Activated CD4-positive, alpha-beta T cell treated with anti-CD3 and anti-CD28 coated beads, Interleukin-2, amount 50 U/mL, for 1 hour (primary cell): ENCODE measurements around the gene DNAJA4.

Experiments
- DNase-seq: peaks from one replicate; pipeline ENCODE4 v3.0.0-alpha.2; 2020

DNAJA4 gene

DNA sequence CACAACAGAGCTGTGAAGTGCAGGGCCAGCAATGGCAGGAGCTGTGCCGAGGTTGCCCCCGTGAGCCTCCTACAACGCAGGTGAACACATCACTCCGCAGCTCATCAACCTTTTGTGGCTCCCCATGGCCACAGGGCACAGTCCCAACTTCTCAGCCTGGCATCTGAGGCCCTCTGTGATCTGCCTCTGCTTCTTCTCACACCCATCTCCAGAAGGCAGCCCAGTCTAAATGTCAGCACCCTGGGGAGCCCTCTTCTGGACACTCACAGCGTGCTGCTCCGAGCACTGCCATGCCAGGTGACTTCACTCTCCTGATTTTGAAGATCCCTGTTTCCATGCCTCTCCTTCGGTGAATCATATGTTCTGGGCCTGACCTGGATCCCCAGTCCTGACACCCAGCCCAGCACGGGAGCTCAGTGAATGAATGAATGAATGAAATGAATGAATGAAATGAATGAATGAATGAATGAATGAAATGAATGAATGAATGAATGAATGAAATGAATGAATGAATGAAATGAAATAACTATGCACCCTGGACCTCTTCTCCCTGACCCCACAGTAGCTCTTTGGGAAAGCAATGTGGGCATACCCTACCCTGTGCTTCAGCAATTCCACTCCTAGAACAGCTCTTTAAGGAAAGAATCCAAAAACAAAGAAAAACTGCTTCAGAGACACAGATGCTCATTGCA, 52.9 kb downstream of the DNAJA4 start:
- no peak for DNase-seq

DNA sequence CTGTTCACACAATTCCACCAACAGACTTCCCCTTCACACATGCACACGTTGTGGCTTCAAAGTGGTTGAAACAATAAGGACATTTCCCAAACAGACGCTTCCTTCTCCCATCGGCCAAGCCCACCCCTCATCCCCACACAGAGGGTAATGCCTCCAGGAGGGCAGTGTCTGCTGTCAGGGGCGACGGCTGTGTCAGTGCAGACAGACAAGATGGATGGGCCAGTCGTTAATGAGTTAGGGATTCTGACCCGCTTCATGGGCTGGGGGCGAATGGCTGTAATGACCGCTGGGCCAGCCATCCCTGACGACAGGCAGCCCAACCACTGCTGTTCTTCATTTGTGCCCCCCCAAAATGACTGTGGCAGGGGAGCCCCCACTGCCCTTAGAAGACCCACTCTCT, 55.2 kb downstream of the DNAJA4 start:
- no peak for DNase-seq

DNA sequence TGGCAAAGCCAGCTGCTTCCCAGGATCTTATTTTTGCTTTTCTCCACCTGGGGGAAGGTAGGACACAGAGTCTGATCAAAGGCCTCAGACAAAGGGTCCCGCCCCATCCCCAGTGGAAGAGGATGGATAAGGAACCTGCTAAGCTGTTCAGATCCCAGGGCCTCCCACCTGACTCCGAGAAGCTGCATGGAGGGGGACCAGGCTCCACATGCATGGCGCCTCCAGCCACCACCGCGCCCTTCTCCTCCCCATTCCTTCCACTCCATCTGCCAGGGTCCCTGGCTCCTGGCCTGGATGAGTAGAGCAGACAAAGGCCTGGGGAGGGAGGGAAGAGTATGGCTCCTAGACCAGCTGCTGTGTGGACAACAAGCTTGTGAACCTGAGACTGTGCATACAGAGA, 55.8 kb downstream of the DNAJA4 start:
- no peak for DNase-seq

DNA sequence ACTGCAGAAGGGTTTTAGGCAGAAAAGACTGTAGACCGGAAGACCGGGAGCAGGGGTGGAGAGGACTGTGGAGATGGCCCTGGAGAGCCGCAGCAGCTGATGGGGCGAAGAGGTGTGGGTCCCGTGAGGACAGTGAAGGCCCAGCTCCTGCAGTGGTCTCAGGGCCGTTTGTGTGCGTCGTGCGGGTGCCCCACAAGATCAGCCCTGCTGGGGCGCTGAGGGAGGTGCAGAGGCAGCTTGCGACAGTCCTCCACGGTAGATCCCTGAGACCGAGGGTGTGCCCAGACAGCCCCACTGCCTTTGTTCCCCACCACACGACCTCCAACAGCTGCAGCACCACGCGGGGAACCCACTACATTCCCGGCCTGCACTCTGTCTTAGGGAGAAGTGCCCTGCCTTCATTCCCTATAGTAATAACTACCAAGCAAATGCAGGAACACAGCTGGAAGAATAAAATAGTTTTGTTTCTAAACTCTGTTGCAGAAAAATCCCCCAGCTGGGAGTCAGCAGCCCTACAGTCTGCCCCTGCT, 56.7 kb downstream of the DNAJA4 start:
- DNase-seq, result no peak

DNA sequence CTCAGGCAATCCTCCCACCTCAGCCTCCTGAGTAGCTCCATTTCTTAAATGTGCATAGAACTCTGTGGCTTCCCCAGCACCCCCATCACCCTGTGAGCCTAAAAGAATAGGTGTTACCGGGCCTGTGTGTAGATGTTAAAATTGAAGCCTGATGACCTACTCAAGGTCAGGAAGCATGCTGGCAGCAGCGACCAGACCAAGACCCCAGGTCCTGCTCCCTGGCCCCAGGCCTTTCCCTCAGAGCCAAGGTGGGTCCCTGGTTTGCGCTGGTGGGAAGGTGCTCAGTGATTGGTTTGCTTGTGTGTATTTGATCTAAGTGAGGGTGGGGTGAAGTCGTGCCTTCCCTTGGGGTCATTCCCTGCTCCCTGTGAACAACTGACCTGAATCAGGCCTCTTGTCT, 57.4 kb downstream of the DNAJA4 start:
- DNase-seq, result no peak

DNA sequence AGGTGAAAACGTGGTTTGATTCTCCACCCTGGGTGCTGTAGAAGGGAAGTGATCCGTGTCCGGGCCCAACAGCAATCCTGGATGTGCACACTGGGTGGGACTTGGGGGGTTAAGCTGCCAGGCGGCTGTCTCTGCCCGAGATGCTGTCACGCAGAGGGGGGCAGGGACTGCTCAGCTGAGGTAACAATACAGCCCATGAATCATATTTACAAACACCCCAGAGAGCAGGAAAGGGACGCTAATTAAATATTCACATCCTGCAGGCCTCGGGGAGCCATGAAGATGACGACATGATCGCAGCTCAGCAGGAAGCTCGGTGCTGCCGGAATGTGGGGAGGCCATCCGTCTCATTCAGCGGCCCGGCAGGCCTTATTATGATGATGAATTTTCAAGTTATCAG, 57.9 kb downstream of the DNAJA4 start:
- DNase-seq, result no peak

DNA sequence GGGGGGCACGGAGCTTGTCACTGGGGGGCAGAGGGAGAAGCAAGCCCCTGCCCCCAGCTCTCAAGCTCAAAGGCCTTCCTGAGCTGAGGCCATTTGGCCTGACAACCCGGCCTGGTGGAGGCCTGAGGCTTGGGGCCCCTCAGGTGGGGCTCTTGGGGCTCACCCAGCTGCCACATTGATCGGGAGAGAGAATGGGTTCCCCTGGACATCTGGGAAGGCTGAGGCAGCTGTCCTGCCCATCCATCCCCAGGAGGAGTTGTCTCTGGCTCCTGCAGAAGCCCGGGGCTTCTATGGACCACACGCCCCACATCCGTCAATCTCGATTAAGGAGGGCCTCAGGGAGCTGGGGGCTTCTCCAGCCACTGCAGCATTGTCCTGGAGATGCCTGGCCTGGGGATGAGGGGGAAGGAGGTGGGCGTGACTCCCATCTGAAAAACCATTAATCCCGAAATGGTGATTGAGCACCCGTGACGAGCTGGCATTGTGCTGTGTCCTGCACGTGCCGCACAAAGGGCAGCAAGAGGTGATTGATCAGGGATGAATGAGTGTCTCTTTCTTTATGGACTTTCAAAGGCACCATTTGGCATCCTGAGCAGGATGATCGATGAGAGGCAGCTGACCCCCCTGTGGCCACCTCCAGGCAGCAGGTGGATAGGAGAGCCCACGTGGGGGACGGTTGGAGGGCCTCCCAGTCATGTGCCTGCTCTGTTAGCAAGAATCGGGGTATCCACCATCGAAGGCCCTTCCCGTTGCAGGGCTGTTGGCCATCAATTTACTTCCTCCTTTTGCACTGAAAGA, 58.6 kb downstream of the DNAJA4 start:
- DNase-seq, result no peak

DNA sequence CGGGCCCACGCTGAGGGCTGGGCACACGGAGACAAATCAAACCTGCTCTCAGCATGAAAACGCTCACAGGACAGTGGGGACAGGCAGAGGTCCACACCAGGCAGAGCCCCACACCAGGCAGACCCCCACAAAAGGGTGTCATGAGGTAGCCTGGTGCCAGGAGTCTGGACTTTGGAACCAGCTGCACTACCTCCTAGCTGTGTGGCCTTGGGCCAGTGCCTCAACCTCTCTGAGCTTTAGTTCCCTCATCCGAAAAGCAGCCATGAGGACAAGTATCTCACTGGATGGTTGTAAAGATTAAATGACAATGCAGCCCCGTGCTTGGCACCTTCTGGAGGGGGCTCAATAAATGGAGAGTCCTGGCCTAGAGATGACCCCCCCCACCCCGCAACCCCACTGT, 59.3 kb downstream of the DNAJA4 start:
- DNase-seq, result no peak

DNA sequence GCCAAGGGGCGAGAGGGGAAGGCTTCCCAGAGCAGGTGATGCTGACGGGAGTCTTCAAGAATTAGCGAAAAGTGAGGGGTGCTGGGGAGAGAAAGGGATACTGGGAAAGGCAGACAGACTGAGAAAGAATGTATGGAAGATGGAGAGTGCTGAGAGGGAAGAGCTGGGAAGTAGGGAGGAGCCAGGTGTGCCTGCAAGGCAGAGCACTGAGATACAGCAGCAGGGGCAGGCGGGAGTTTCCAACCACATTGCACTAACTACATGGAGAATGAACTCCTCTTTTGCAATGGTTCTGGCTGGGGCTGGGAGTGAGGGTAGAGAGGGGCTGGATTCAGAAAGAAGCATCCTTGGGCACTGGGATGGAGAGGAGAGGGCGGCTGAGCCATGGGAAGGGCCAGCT, 59.8 kb downstream of the DNAJA4 start:
- DNase-seq, result no peak

DNA sequence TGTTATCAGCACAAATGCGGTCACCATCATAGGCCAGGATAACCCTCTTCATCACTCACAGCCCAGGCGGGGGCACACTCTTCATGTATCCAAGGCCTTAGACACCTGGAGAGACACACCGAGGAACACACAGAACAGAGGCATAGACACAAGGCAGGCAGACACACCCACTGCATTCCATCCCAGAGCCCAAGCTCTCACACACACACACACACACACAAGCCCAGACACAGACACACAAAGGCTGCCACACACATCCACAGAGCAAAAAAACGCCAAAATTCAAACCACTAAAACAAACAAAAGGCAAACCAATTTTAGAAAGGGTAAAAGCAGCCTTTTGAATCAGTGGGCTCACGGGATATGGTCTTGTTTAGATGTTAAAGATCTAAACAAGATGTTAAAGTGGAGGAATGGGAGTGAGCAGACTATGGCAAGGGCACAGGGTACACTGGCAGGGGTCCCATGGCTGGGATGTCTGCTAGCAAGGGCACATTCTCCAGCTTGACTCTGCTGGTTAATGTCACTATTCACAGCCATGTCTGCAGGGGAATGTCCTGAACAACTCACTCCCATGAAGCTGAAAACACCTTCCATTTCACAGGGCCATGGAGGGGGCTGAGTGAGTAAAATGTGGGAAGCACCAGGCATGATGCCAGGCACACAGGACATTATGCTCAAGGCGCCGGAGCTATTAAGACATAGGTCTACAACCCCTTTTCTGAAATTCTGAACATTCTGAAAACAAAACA, 60.9 kb downstream of the DNAJA4 start:
- DNase-seq, result no peak

DNA sequence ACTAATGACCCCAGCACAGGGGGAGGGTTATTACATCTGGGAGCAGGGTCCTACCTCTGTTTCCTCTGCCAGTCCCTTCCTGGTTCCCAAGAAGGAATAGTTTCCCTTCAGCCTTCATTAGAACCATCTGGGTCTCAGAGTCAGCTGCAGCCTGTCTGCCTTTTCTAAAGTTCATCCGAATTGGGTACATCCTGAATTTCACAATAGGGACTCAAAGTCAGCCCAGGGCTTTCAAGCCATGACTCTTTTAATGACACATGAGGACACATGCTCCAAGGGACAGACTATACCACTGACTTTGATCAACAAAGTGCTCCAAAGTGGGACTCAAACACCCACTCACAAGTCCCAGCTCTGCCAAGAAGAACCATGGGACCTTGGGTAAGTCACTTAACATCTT, 63.1 kb downstream of the DNAJA4 start:
- DNase-seq, result no peak

DNA sequence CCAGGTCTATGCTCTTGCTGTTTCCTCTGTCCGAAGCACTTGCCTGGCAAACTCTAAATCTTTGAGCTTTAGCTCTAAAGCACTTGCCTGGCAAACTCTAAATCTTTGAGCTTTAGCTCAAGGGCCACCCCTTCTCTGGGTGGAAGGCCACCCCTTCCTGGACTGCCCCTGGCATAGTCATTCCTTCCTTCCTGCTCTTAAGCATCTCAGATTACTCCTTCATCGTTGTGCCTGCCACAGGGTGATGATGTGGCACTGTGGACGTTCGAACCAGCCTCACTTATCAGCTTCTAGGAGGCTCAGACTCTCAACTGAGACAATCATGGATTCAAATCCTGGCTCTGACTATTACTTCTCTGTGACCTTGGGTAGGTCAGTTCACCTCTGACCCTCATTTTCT, 65.3 kb downstream of the DNAJA4 start:
- no peak for DNase-seq
